Colon (tissue), 2 donors: ENCODE measurements around the gene POC1B.

ENCODE experiments used
- FAIRE-seq: peaks from 2 replicates; lab custom pipeline; 2012; peaks lifted over from hg19 to GRCh38; lab: Jason Lieb, UNC
- donor health status: control.
- donor health status: control.

The POC1B gene

GRCh38 chr12:89525824-89526770, at the start of gene POC1B:
POC1B (minus strand) TSS chr12:89526047; CDS start chr12:89525895, 152 bp downstream.
- no peak for FAIRE-seq

GRCh38 chr12:89575374-89575773, 49.5 kb upstream of the POC1B start:
- no peak for FAIRE-seq

- FAIRE-seq, result no peak
These were observed 48.9 kb upstream of the POC1B start for GRCh38 chr12:89574736-89575208.

GRCh38 chr12:89573051-89573810, 47.4 kb upstream of the POC1B start:
- FAIRE-seq, result no peak

GRCh38 chr12:89571491-89572195, 45.8 kb upstream of the POC1B start:
- FAIRE-seq, result no peak

- FAIRE-seq, result no peak
These were observed 42.6 kb upstream of the POC1B start for GRCh38 chr12:89568484-89568883.

- FAIRE-seq, result no peak
These were observed 41.9 kb upstream of the POC1B start for GRCh38 chr12:89567691-89568239.

- FAIRE-seq, result no peak
These were observed 40.8 kb upstream of the POC1B start for GRCh38 chr12:89566615-89567014.

- no peak for FAIRE-seq
These were observed 39.2 kb upstream of the POC1B start for GRCh38 chr12:89565002-89565401.

- FAIRE-seq, result no peak
These were observed 33.9 kb upstream of the POC1B start for GRCh38 chr12:89559753-89560152.

GRCh38 chr12:89556976-89557375, 31.1 kb upstream of the POC1B start:
- FAIRE-seq, result no peak

GRCh38 chr12:89552376-89552775, 26.5 kb upstream of the POC1B start:
- no peak for FAIRE-seq

GRCh38 chr12:89551747-89552146, 25.9 kb upstream of the POC1B start:
- no peak for FAIRE-seq

- FAIRE-seq, result no peak
These were observed 21.3 kb upstream of the POC1B start for GRCh38 chr12:89547101-89547500.

GRCh38 chr12:89546151-89546550, 20.3 kb upstream of the POC1B start:
- FAIRE-seq, result no peak

- no peak for FAIRE-seq
These were observed 18.9 kb upstream of the POC1B start for GRCh38 chr12:89544681-89545184.

GRCh38 chr12:89544022-89544421, 18.2 kb upstream of the POC1B start:
- FAIRE-seq, result no peak

- no peak for FAIRE-seq
These were observed 17.2 kb upstream of the POC1B start for GRCh38 chr12:89542912-89543592.

GRCh38 chr12:89542236-89542635, 16.4 kb upstream of the POC1B start:
- FAIRE-seq, result no peak

- no peak for FAIRE-seq
These were observed 14.7 kb upstream of the POC1B start for GRCh38 chr12:89540586-89540985.
